ENCODE data around the gene DOCK4.

The DOCK4 gene

GRCh38 chr7:111987886-111988285, 218.3 kb downstream of the DOCK4 start:
- POLR2A ChIA-PET = no interaction called here
- no peak for DNase-seq (ENCODE audit: extremely low spot score)
- TF ChIP-seq CTCF (IDR thresholded peaks at IDR 0.05; ENCODE audit: control extremely low read depth, extremely low read depth, low read depth, missing control alignments) = no peak
- CTCF ChIA-PET = no interaction called here

GRCh38 chr7:111987115-111987826, 218.9 kb downstream of the DOCK4 start:
- DNase-seq (ENCODE audit: extremely low spot score) = no peak

GRCh38 chr7:111986601-111987000, 219.6 kb downstream of the DOCK4 start:
- ChIA-PET POLR2A (no interaction called here), CTCF (no interaction called here)
- no peak for DNase-seq (ENCODE audit: extremely low spot score)
- TF ChIP-seq CTCF (IDR thresholded peaks at IDR 0.05; ENCODE audit: control extremely low read depth, extremely low read depth, low read depth, missing control alignments) = no peak

More at GRCh38 chr7:111987115-111987826, 218.9 kb downstream of the DOCK4 start:
- ChIA-PET CTCF (no interaction called here), POLR2A (no interaction called here)
- no peak for TF ChIP-seq CTCF (IDR thresholded peaks at IDR 0.05; ENCODE audit: control extremely low read depth, extremely low read depth, low read depth, missing control alignments)

GRCh38 chr7:111985798-111986197, 220.4 kb downstream of the DOCK4 start:
- no peak for DNase-seq (ENCODE audit: extremely low spot score)
- TF ChIP-seq CTCF (IDR thresholded peaks at IDR 0.05; ENCODE audit: control extremely low read depth, extremely low read depth, low read depth, missing control alignments) = no peak
- ChIA-PET POLR2A (no interaction called here), CTCF (interaction anchor here (0.9 kb wide), 1 partner anchor 27 kb away, joined by 3 read pairs; no protein-coding TSS in a partner anchor)

- DNase-seq (ENCODE audit: extremely low spot score) = no peak
- no peak for TF ChIP-seq CTCF (IDR thresholded peaks at IDR 0.05; ENCODE audit: control extremely low read depth, extremely low read depth, low read depth, missing control alignments)
- ChIA-PET POLR2A (no interaction called here), CTCF (no interaction called here)
These were observed 223.4 kb downstream of the DOCK4 start for GRCh38 chr7:111982804-111983203.

GRCh38 chr7:111982133-111982532, 224.1 kb downstream of the DOCK4 start:
- POLR2A ChIA-PET = no interaction called here

More at GRCh38 chr7:111982133-111982532, 224.1 kb downstream of the DOCK4 start:
- CTCF ChIA-PET = no interaction called here
- no peak for TF ChIP-seq CTCF (IDR thresholded peaks at IDR 0.05; ENCODE audit: control extremely low read depth, extremely low read depth, low read depth, missing control alignments)
- no peak for DNase-seq (ENCODE audit: extremely low spot score)

Measured in GM10248 (cell line).